HG02763 (cell line): ENCODE results near the gene MDC1.
A peak's percentile ranks its signal among the peaks of the same experiment; 100 is the strongest.

ENCODE experiments used
- ATAC-seq: cut with Tn5 transposase; IDR thresholded peaks from one replicate; pipeline ENCODE4 v1.9.1; 2021; ENCODE audit warnings: mild to moderate bottlenecking, moderate library complexity; ENCODE audit not compliant: unreplicated experiment

Gene MDC1

GRCh38 chr6:30705620-30706019 lies 11.5 kb downstream of the MDC1 start:
- no peak for ATAC-seq

- no peak for ATAC-seq
These were observed 13.3 kb downstream of the MDC1 start for GRCh38 chr6:30703821-30704220.

- no peak for ATAC-seq
These were observed 14.1 kb downstream of the MDC1 start for GRCh38 chr6:30703011-30703410.

GRCh38 chr6:30700340-30700739 lies 16.7 kb downstream of the MDC1 start:
- ATAC-seq = no peak

- no peak for ATAC-seq
These were observed 20.6 kb downstream of the MDC1 start for GRCh38 chr6:30696432-30696831.

GRCh38 chr6:30691208-30691847 lies 25.8 kb downstream of the MDC1 start:
- ATAC-seq = no peak

- ATAC-seq = peak; percentile 37
These were observed 26.5 kb downstream of the MDC1 start, which contains the start of gene NRM for GRCh38 chr6:30690403-30691207. Gene NRM, minus strand, starts transcription at chr6:30690984. Its CDS starts 10 bp downstream, at chr6:30690974.

- ATAC-seq = no peak
These were observed 27.1 kb downstream of the MDC1 start for GRCh38 chr6:30689985-30690384.

- no peak for ATAC-seq
These were observed 27.8 kb downstream of the MDC1 start for GRCh38 chr6:30689022-30689865.

GRCh38 chr6:30688569-30688968 lies 28.5 kb downstream of the MDC1 start:
- ATAC-seq = no peak

- no peak for ATAC-seq
These were observed 29.2 kb downstream of the MDC1 start for GRCh38 chr6:30687659-30688431.

GRCh38 chr6:30686908-30687658 lies 30.0 kb downstream of the MDC1 start:
- ATAC-seq = peak; percentile 49

- ATAC-seq = no peak
These were observed 30.8 kb downstream of the MDC1 start, which contains the start of gene PPP1R18 for GRCh38 chr6:30686009-30686907. Gene PPP1R18, minus strand, starts transcription at chr6:30686645. Its CDS starts 627 bp downstream, at chr6:30686018.

GRCh38 chr6:30685157-30686008 lies 31.7 kb downstream of the MDC1 start:
- ATAC-seq = no peak

- no peak for ATAC-seq
These were observed 32.5 kb downstream of the MDC1 start for GRCh38 chr6:30684386-30685156.

- no peak for ATAC-seq
These were observed 33.1 kb downstream of the MDC1 start for GRCh38 chr6:30683980-30684338.
